AG04450 (cell line): ENCODE data around the gene SCART1. TPM values are rescaled to one million over a fixed set of nuclear protein-coding genes. Genes with fewer than 3 reads are reported as not detected.

Experiments
- CTCF ChIA-PET: fragments of 300-600, 350-600 bp; formaldehyde crosslinking; extraction: SDS; loops from one replicate; lab custom pipeline; 2022; ENCODE audit warnings: antibody characterized with exemption, inconsistent platforms; lab: Charles Lee
- POLR2A ChIA-PET: fragments of 350-600 bp; formaldehyde crosslinking; extraction: SDS; loops from one replicate; lab custom pipeline; 2021; ENCODE audit warnings: antibody characterized with exemption, inconsistent platforms; lab: Yijun Ruan, JAX
- DNase-seq: peaks from one replicate; pipeline ENCODE4 v3.0.0-alpha.2; 2011; ENCODE audit warnings: low read depth, low spot score
- H3K27ac ChIP-seq: one replicate; pipeline ENCODE4 v1.5.1; 2012; ENCODE audit warnings: low read depth, low read length, control low read depth
- H3K27me3 ChIP-seq: one replicate; pipeline ENCODE4 v1.6.0; 2012; ENCODE audit warnings: low read length; ENCODE audit not compliant: control insufficient read depth, insufficient read depth
- H3K4me3 ChIP-seq: 2 replicates; pipeline ENCODE4 v1.5.1; 2011; ENCODE audit warnings: mild to moderate bottlenecking, low read depth, low read length, control low read depth
- H3K9me3 ChIP-seq: 2 replicates; pipeline ENCODE4 v1.5.1; 2012; ENCODE audit warnings: low read length; ENCODE audit not compliant: control insufficient read depth, insufficient read depth
- polyA plus RNA-seq: library from polyadenylated mRNA; depleted of rRNA; stranded (reverse); fragments of >200 nt; gene quantifications from 2 replicates; pipeline ENCODE4 v1.2.3, GENCODE V29; 2011
- TF ChIP-seq, protein P1 (sequence below): IDR thresholded peaks from 2 replicates; pipeline ENCODE4 v1.5.1; 2011; ENCODE audit warnings: low read depth, low read length, control low read depth, inconsistent platforms

The SCART1 gene
- polyA plus RNA-seq, 1 experiment, result 0.67 TPM

- TF ChIP-seq, protein P1, sequence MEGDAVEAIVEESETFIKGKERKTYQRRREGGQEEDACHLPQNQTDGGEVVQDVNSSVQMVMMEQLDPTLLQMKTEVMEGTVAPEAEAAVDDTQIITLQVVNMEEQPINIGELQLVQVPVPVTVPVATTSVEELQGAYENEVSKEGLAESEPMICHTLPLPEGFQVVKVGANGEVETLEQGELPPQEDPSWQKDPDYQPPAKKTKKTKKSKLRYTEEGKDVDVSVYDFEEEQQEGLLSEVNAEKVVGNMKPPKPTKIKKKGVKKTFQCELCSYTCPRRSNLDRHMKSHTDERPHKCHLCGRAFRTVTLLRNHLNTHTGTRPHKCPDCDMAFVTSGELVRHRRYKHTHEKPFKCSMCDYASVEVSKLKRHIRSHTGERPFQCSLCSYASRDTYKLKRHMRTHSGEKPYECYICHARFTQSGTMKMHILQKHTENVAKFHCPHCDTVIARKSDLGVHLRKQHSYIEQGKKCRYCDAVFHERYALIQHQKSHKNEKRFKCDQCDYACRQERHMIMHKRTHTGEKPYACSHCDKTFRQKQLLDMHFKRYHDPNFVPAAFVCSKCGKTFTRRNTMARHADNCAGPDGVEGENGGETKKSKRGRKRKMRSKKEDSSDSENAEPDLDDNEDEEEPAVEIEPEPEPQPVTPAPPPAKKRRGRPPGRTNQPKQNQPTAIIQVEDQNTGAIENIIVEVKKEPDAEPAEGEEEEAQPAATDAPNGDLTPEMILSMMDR, result no peak
- Histone ChIP-seq H3K4me3 (no peak overlapping the region), H3K27me3 (no peaks in the 10 kb centered on the region), H3K9me3 (peaks cover 25% of the 10 kb centered on the region), H3K27ac (no peak overlapping the region)
- DNase-seq, result no peak
- ChIA-PET CTCF (no interaction called here), POLR2A (no interaction called here)
These were observed 6.8 kb upstream of the SCART1 start for GRCh38 chr10:133446979-133447378.

DNA sequence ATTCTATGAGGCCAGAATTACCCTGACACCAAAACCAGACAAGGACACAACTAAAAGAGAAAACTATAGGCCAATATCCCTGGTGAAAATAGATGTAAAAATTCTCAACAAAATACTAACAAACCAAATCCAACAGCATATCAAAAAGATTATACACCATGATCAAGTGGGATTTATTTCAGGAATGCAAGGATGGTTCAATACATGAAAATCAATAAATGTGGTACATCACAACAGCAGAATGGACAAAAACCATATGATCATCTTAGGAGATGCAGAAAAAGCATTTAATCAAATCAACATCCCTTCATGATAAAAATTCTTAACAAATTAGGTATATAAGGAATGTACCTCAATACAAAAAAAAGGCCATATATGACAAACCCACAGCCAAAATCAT is 5.6 kb upstream of the SCART1 start:
- TF ChIP-seq, protein P1, result no peak
- POLR2A ChIA-PET, result no interaction called here

DNA sequence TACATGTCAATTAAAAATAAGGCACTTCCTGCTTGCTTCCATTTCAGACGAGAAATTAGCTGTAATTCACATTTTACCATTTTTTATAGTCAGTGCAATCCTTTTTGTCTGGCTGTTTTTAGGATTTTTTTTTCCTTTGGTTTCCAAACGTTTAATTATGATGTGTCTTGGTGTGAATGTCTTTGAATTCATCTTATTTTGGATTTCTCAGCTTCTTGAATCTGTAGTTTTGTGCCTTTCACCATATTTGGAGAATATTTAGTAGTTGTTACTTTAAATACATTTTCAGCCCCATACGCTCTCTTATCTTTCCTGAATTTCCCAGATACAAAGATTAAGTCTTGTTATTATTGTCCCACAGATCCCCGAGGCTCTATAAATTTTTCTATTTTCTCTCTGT is 2.4 kb upstream of the SCART1 start:
- ChIA-PET POLR2A (no interaction called here), CTCF (no interaction called here)
- peaks cover 24% of the 10 kb centered on the region for H3K9me3 ChIP-seq
- DNase-seq, result no peak
- H3K4me3 ChIP-seq, result no peak overlapping the region
- H3K27me3 ChIP-seq, result no peaks in the 10 kb centered on the region
- no peak overlapping the region for H3K27ac ChIP-seq
- TF ChIP-seq, protein P1, result no peak

More for the DNA sequence above, 5.6 kb upstream of the SCART1 start:
- CTCF ChIA-PET, result no interaction called here
- H3K9me3 ChIP-seq, result peaks cover 25% of the 10 kb centered on the region
- no peak overlapping the region for H3K4me3 ChIP-seq
- H3K27me3 ChIP-seq, result no peaks in the 10 kb centered on the region
- DNase-seq, result no peak
- H3K27ac ChIP-seq, result no peak overlapping the region

DNA sequence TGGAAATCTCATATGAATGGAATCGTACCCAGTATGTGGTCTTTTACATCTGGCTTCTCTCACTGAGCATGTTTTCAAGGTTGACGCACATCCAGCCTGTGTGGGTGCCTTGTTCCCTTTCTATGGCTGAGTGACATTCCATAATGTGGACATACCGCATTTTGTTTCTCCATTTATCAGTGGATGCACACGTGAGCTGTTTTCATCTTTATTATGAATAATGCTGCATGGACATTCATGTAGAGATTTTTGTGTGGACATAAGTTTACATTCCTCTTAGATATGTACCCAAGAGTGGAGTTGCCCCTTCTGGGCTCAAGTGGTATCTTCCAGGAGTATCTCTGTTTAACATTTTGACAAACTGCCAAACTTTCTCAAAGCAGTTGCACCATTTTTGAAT is 1.3 kb upstream of the SCART1 start:
- ChIA-PET POLR2A (no interaction called here), CTCF (no interaction called here)
- Histone ChIP-seq H3K27me3 (no peaks in the 10 kb centered on the region), H3K4me3 (no peak overlapping the region), H3K27ac (no peak overlapping the region), H3K9me3 (peaks cover 29% of the 10 kb centered on the region; the same call in 1 of the 2 replicates)
- TF ChIP-seq, protein P1, result no peak
- no peak for DNase-seq

GRCh38 chr10:133454204-133454893 is 604 bp downstream of the SCART1 start:
- H3K4me3 ChIP-seq, result no peak overlapping the region
- no peak overlapping the region for H3K27ac ChIP-seq
- ChIA-PET POLR2A (no interaction called here), CTCF (no interaction called here)
- DNase-seq, result no peak
- TF ChIP-seq, protein P1, result no peak
- H3K27me3 ChIP-seq, result no peaks in the 10 kb centered on the region
- H3K9me3 ChIP-seq, result peaks cover 45% of the 10 kb centered on the region
